UCSD-AML1 (cell line): Measurements from ENCODE around the gene GNG13.
"Not testable (repeated sequence)": the region's sequence is repeated elsewhere in the genome, so short reads cannot be mapped to it uniquely, and the experiment has no call there.

ENCODE experiments used
- DNase-seq: peaks from one replicate; lab custom pipeline; 2025; ENCODE audit not compliant: unreplicated experiment; lab: John Stamatoyannopoulos, UW

GNG13 gene

GRCh38 chr16:832652-833336, 32.3 kb upstream of the GNG13 start:
- no peak for DNase-seq

GRCh38 chr16:831571-832413, 31.3 kb upstream of the GNG13 start:
- DNase-seq: no peak

GRCh38 chr16:830871-831570, 30.5 kb upstream of the GNG13 start:
- DNase-seq: no peak

GRCh38 chr16:830107-830870, 29.8 kb upstream of the GNG13 start:
- no peak for DNase-seq

- DNase-seq: no peak
These were observed 28.4 kb upstream of the GNG13 start for GRCh38 chr16:828891-829290.

- no peak for DNase-seq
These were observed 27.0 kb upstream of the GNG13 start for GRCh38 chr16:827513-827912.

GRCh38 chr16:825341-826061, 25.0 kb upstream of the GNG13 start:
- no peak for DNase-seq

GRCh38 chr16:824601-825000, 24.1 kb upstream of the GNG13 start:
- no peak for DNase-seq

- no peak for DNase-seq
These were observed 23.7 kb upstream of the GNG13 start for GRCh38 chr16:824194-824593.

- DNase-seq: no peak
These were observed 22.4 kb upstream of the GNG13 start for GRCh38 chr16:822909-823297.

GRCh38 chr16:822174-822908, 21.8 kb upstream of the GNG13 start:
- DNase-seq: no peak

GRCh38 chr16:821751-822150, 21.2 kb upstream of the GNG13 start:
- DNase-seq: no peak

GRCh38 chr16:820748-821147, 20.2 kb upstream of the GNG13 start:
- no peak for DNase-seq

- DNase-seq: not testable (repeated sequence)
These were observed 19.5 kb upstream of the GNG13 start for GRCh38 chr16:820044-820408.

- peak; percentile 39 for DNase-seq
These were observed 19.0 kb upstream of the GNG13 start for GRCh38 chr16:819336-820043.

GRCh38 chr16:818592-818991, 18.1 kb upstream of the GNG13 start:
- no peak for DNase-seq

GRCh38 chr16:818132-818531, 17.6 kb upstream of the GNG13 start:
- DNase-seq: no peak

GRCh38 chr16:817001-817906, 16.7 kb upstream of the GNG13 start:
- no peak for DNase-seq
